Pulmonary artery endothelial cell (primary cell): Measurements from ENCODE around the gene FOXO6. TPM values are rescaled to one million over a fixed set of nuclear protein-coding genes. Genes with fewer than 3 reads are reported as not detected.

Experiments used
- DNase-seq: peaks from one replicate; pipeline ENCODE4 v3.0.0-alpha.2; 2011; ENCODE audit warnings: low read depth, low spot score
- total RNA-seq: library from RNA; depleted of rRNA; stranded (reverse); fragments of >200 nt; gene quantifications from 2 replicates; pipeline ENCODE4 v1.2.3, GENCODE V29; 2014

Gene FOXO6
- total RNA-seq, 1 donor from 2014 or later = 0.53 TPM

GRCh38 chr1:41365772-41366454, 4.7 kb downstream of the FOXO6 start:
- DNase-seq = no peak

- DNase-seq = no peak
Observed at GRCh38 chr1:41366455-41367287, 5.4 kb downstream of the FOXO6 start.

GRCh38 chr1:41367288-41367642, 6.0 kb downstream of the FOXO6 start:
- DNase-seq = no peak

GRCh38 chr1:41368366-41368765, 7.1 kb downstream of the FOXO6 start:
- DNase-seq = no peak

GRCh38 chr1:41368801-41369200, 7.6 kb downstream of the FOXO6 start:
- no peak for DNase-seq

- no peak for DNase-seq
Observed at GRCh38 chr1:41369531-41369930, 8.3 kb downstream of the FOXO6 start.

- DNase-seq = no peak
Observed at GRCh38 chr1:41370225-41370624, 9.0 kb downstream of the FOXO6 start.

GRCh38 chr1:41370756-41371420, 9.7 kb downstream of the FOXO6 start:
- no peak for DNase-seq

- DNase-seq = no peak
Observed at GRCh38 chr1:41371630-41372599, 10.7 kb downstream of the FOXO6 start.

GRCh38 chr1:41372600-41372993, 11.4 kb downstream of the FOXO6 start:
- DNase-seq = no peak

GRCh38 chr1:41373373-41373772, 12.1 kb downstream of the FOXO6 start:
- no peak for DNase-seq

- no peak for DNase-seq
Observed at GRCh38 chr1:41374711-41375110, 13.5 kb downstream of the FOXO6 start.

- no peak for DNase-seq
Observed at GRCh38 chr1:41377397-41377796, 16.2 kb downstream of the FOXO6 start.

GRCh38 chr1:41378222-41378621, 17.0 kb downstream of the FOXO6 start:
- no peak for DNase-seq

GRCh38 chr1:41378999-41379737, 17.9 kb downstream of the FOXO6 start:
- no peak for DNase-seq

- DNase-seq = no peak
Observed at GRCh38 chr1:41379738-41380130, 18.5 kb downstream of the FOXO6 start.

GRCh38 chr1:41380195-41380594, 19.0 kb downstream of the FOXO6 start:
- no peak for DNase-seq

- no peak for DNase-seq
Observed at GRCh38 chr1:41380979-41381691, 19.9 kb downstream of the FOXO6 start.

- DNase-seq = no peak
Observed at GRCh38 chr1:41381692-41382479, 20.7 kb downstream of the FOXO6 start.
